Left lung (tissue), 10 donors: Measurements from ENCODE around the gene MYT1. TPM values are rescaled to one million over a fixed set of nuclear protein-coding genes. Genes with fewer than 3 reads are reported as not detected.

ENCODE experiments used
- ATAC-seq: fragments of 200-7000 bp; cut with Tn5 transposase; one replicate; pipeline ENCODE4 v1.9.1; 2020; ENCODE audit warnings: moderate library complexity
- DNase-seq, 4 donors: peaks; one replicate each; pipeline ENCODE4 v3.0.0-alpha.2; 2013 to 2020
- H3K27ac ChIP-seq, 2 donors: fragments of 200-600 bp; sonication (generic) in 1 of 2; one replicate each; pipeline versions ENCODE4 v1.5.0 to v1.8.0; 2020 to 2021
- H3K27me3 ChIP-seq, 2 donors: fragments of 200-600 bp; sonication (generic) in 1 of 2; one replicate each; pipeline versions ENCODE4 v1.5.0 to v1.8.0; 2020 to 2021
- H3K36me3 ChIP-seq, 2 donors: fragments of 200-600 bp; sonication (generic) in 1 of 2; one replicate each; pipeline versions ENCODE4 v1.5.0 to v1.8.0; 2020 to 2021
- H3K4me1 ChIP-seq, 2 donors: fragments of 200-600 bp; one replicate each; pipeline ENCODE4 v1.8.0; 2021
- H3K4me3 ChIP-seq, 2 donors: fragments of 200-600 bp; sonication (generic) in 1 of 2; one replicate each; pipeline versions ENCODE4 v1.5.0 to v1.8.0; 2020 to 2021; ENCODE audit warnings: mild to moderate bottlenecking in 1 of 2
- H3K9me3 ChIP-seq, 2 donors: fragments of 200-600 bp; sonication (generic) in 1 of 2; one replicate each; pipeline versions ENCODE4 v1.5.0 to v1.8.0; 2020 to 2021
- intact Hi-C, 2 donors: fragments of 100-400 bp; cut with DNase I; formaldehyde crosslinking; loops; one replicate each; pipeline versions ENCODE4 v1.11.2 to v1.14.2; 2022
- polyA plus RNA-seq, 6 donors: library from polyadenylated mRNA; unstranded; fragments of 120-200 nt; gene quantifications; one replicate each; pipeline ENCODE4 v1.2.1, GENCODE V29; 2013; ENCODE audit not compliant: insufficient read length in 6 of 6
- total RNA-seq, 2 donors: library from RNA; stranded (reverse); fragmentation: NEBNext Ultra II Directional; extraction: Animal tissue kit (Norgen Biotek cat#: 25700); gene quantifications; one replicate each; pipeline ENCODE4 v1.2.1, GENCODE V29; 2021
- TF ChIP-seq, protein P1 (sequence below), 2 donors: fragments of 200-600 bp; sonication (generic) in 1 of 2; IDR thresholded peaks; one replicate each; pipeline versions ENCODE4 v1.5.0 to v1.8.0; 2021; ENCODE audit warnings: antibody characterized with exemption in 2 of 2
- donor health status: DM: no; HTN: yes; CAD: no.
- donor health status: DM: no; HTN: no; CAD: no.

MYT1 gene
- total and polyA plus RNA-seq, 8 donors: 0.26 to 0.42 (median 0.32) TPM; not detected in 2

DNA sequence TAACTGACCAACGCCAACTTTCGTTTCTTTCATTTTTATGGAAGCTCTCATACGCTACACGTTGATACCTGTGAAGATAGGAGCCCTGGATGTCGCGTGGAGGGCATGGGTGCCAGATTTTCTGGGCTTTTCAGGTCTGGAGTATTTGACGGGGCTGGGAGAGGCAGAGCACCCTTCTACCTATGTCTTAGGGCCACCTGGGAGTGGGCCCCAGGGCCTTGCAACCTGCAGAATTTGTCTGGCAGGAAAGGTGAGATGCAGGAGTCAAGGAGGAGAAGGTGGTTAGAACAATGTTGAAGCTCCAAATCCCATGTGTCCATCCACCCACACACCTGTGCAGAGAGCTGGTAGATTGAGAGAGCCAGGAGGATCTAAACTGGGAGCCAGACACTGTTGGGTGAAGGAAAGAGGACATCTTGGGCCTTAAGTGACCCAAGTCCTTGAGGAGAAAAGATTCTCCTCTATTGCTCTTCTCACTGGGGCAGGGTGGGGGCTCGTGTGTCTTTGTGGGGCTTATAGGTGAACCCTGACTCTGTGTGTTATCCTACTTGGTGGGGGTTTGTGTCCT lies 63.9 kb downstream of the MYT1 start:
- Histone ChIP-seq H3K9me3 (no peaks in the 10 kb centered on the region), H3K36me3 (no peaks in the 10 kb centered on the region), H3K27me3 (no peaks in the 10 kb centered on the region), H3K27ac (no peak overlapping the region), H3K4me1 (peaks cover 0 to 10% of the 10 kb centered on the region in 2 donors), H3K4me3 (no peak overlapping the region)
- intact Hi-C loops: no loop called here
- no peak for ATAC-seq
- DNase-seq: peak in 1 of 4 donors; percentile 23
- TF ChIP-seq, protein P1, sequence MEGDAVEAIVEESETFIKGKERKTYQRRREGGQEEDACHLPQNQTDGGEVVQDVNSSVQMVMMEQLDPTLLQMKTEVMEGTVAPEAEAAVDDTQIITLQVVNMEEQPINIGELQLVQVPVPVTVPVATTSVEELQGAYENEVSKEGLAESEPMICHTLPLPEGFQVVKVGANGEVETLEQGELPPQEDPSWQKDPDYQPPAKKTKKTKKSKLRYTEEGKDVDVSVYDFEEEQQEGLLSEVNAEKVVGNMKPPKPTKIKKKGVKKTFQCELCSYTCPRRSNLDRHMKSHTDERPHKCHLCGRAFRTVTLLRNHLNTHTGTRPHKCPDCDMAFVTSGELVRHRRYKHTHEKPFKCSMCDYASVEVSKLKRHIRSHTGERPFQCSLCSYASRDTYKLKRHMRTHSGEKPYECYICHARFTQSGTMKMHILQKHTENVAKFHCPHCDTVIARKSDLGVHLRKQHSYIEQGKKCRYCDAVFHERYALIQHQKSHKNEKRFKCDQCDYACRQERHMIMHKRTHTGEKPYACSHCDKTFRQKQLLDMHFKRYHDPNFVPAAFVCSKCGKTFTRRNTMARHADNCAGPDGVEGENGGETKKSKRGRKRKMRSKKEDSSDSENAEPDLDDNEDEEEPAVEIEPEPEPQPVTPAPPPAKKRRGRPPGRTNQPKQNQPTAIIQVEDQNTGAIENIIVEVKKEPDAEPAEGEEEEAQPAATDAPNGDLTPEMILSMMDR (IDR thresholded peaks at IDR 0.05): no peak

DNA sequence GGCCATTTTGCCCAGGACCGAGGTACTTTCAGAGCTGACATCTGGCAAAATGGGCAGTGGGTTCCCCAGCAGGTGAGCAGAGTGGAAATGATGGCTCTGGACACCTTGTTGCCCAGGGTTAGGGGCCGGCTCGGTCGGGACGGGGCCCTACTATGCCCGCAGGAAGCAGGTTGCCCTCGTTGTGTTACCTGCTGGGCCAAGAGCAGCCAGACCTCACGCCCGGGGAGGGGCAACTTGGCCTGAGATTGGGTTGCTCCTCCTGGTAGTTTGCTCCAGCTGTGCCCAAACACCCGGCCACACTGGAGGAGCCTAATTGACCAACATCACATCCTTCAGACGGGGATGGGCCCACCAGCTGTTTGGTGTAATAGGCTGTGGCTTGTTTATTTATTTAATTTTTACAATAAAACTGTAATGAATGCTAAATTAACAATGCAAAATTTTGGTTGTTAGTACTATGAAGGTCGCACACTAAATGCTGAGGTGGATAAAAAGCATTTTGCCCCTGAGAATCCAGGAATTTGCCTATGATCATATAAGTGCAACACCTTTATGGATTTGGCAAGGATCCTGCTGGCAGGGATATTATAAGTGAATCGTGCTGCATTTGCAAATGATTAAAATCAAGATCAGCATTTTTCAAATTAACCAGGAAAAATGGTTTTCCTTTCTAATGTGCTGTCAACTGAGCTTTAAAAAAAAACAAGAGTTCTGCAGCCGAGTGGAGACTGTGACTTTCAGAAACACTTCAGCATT lies 64.7 kb downstream of the MYT1 start:
- TF ChIP-seq, protein P1 (IDR thresholded peaks at IDR 0.05): no peak
- H3K4me1 ChIP-seq: peaks cover 0 to 2% of the 10 kb centered on the region in 2 donors
- H3K27me3 ChIP-seq: no peaks in the 10 kb centered on the region
- ATAC-seq (no peak), DNase-seq (peak in 1 of 4 donors; percentile 64)
- intact Hi-C loops: no loop called here
- no peak overlapping the region for H3K27ac ChIP-seq
- H3K4me3 ChIP-seq: no peak overlapping the region
- H3K9me3 ChIP-seq: no peaks in the 10 kb centered on the region
- H3K36me3 ChIP-seq: no peaks in the 10 kb centered on the region

DNA sequence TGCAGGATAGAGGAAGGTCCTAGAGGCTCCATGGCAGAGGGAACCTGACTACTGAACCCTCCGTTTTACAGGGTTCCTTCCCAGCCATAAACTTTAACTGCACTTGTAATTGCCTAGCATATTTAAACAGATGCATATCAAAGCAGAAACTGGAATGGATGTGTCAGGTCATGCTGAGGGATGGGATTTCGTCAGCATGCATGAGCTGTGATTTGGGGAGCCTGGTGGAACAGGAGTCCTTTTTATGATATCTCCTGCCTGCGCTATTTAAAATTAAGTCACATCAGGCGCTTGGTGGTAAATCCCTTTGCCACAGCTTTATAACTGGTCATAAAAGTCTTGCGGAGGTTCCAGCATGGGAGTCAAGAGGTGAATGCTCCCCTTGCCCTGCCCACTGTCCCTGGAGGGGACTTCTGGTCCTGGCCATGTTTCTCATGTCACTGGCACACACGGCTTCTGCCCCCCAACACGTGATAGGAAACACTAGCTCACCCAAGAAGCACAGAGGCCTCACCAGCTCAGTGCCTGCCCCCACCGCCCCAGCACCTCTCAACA lies 65.3 kb downstream of the MYT1 start:
- H3K4me3 ChIP-seq: no peak overlapping the region
- no peaks in the 10 kb centered on the region for H3K27me3 ChIP-seq
- no peaks in the 10 kb centered on the region for H3K9me3 ChIP-seq
- no peak overlapping the region for H3K27ac ChIP-seq
- intact Hi-C loops: no loop called here
- TF ChIP-seq, protein P1 (IDR thresholded peaks at IDR 0.05): no peak
- peak in 1 of 4 donors; percentile 51 for DNase-seq
- no peak for ATAC-seq
- H3K36me3 ChIP-seq: no peaks in the 10 kb centered on the region
- H3K4me1 ChIP-seq: no peaks in the 10 kb centered on the region

DNA sequence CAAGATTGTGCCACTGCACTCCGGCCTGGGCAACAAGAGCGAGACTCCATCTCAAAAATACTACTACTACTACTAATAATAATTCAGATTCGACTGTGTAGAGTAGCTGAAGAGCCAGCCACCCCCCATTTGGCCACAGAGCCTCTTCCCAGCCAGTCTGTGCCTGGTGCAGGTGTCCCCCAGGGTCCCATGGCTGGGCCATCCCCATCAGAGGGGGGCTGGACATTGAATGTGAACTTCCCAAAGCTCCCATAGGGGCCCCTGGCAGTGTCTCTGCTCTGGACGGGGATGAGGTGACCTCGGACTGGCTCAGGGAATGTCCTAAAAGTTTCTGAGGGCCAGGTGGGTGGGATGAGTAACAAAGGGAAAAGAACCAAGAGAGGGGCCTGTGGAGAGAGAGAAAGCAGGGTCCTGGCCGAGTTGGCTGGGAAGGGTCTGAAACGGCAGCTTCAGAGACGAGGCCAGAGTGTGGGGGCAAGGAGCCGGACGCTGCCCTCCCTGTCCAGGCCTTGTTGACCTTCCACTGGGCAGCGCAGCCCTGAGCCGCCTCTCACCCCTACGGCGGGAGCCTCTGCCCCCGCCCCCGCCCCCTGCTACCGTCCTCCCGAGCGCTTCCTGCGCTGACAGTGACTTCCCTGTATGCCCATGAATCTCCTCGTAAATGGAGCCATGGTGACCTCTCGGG lies 66.4 kb downstream of the MYT1 start:
- TF ChIP-seq, protein P1 (IDR thresholded peaks at IDR 0.05): no peak
- H3K4me1 ChIP-seq: no peaks in the 10 kb centered on the region
- DNase-seq (peak in 1 of 4 donors; percentile 57), ATAC-seq (no peak)
- H3K36me3 ChIP-seq: no peaks in the 10 kb centered on the region
- no peak overlapping the region for H3K4me3 ChIP-seq
- no peaks in the 10 kb centered on the region for H3K9me3 ChIP-seq
- no peaks in the 10 kb centered on the region for H3K27me3 ChIP-seq
- H3K27ac ChIP-seq: no peak overlapping the region
- intact Hi-C loops: no loop called here
